ENCODE data around the gene IL1RAP. TPM values are rescaled to one million over a fixed set of nuclear protein-coding genes. Genes with fewer than 3 reads are reported as not detected.

The IL1RAP gene
- total and polyA plus RNA-seq, 2 donors (not counting 3 experiments of a cell fraction or from before 2014, with no cell fraction given), result 4.3 to 9.2 TPM

DNA sequence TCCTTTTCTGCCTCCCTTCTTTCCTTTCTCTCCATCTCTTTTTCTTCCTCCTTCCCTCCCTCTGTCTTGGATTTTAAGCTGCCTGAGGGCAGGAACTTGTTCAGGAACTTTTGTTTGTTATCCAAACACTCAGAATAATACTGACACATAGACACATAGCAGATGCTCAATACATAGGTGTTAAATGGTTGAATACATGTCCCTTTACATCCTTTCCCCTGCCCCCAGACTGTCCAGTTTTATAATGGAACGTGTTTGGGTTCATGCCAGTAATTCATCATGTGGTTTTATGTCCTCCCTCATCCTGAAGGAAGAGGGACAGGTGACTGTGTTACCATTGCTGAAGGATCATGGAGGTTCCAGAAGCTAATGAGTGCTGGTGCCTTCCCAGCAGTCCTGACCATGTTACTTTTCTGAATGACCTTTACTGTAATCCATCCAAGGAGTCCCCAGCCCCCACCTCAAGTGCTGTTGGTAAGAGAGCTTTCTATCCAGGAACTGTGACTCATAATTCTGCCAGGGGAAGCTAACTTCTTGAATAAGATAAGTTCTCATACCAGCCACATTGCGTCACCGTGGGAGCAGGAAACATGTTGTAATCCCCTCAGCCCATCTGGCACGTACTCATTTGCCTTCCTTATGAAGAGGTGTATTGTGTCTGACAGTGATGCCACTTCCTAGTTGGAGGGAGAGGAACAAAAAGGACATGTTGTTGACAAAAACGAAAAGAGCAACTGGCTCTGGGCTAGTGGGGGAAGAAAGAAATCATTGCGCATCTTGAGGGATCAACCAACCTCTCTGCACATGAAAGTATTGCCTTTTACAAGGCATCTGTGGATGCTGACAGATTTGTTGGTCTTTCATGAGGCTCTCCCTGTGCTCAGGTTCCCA lies 52.4 kb downstream of the IL1RAP start:
- peak; percentile 95 for FAIRE-seq

DNA sequence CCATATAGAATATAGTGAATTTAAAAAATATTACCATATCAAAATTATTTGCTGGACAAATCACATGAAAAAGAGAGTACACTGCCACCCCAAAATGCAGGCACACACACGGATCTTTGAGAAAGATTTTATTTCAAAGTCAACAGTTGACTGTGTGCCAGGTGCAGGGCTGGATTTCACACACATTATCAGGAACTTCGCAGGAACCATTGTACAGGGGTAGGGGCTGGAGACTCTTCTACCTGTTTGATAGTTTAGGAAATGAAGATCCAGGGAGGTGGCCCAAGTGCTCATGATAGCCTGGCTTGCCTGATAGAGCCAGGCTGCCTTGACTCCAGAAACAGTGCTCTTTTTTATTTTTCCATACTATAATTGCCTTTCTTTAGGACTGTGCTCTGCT lies 54.2 kb downstream of the IL1RAP start:
- Histone ChIP-seq H3K9me1 (replicated peaks; ENCODE audit: control insufficient read depth, extremely low read depth, insufficient read depth, low read length) (no peaks in the 10 kb centered on the region), H3K9ac (replicated peaks; ENCODE audit: extremely low read depth, insufficient read depth, low read length) (no peak overlapping the region), H3K4me2 (ENCODE audit: insufficient read depth, low read length) (no peak overlapping the region), H2AFZ (ENCODE audit: low read depth, low read length) (no peak overlapping the region), H3K9me3 (replicated peaks; ENCODE audit: control insufficient read depth, insufficient read depth, low read length) (no peaks in the 10 kb centered on the region), H3K79me2 (ENCODE audit: control insufficient read depth, insufficient read depth, low read length) (no peaks in the 10 kb centered on the region), H4K20me1 (replicated peaks; ENCODE audit: control insufficient read depth, extremely low read depth, insufficient read depth, low read length) (no peaks in the 10 kb centered on the region), H3K4me1 (ENCODE audit: control insufficient read depth, extremely low read depth, insufficient read depth, low read length) (peaks cover 15% of the 10 kb centered on the region), H3K36me3 (ENCODE audit: control insufficient read depth in 2 of 2, extremely low read depth in 1 of 2, insufficient read depth in 2 of 2, low read length in 2 of 2) (no peaks in the 10 kb centered on the region), H3K27ac (ENCODE audit: insufficient read depth, low read depth, low read length) (no peak overlapping the region), H3K4me3 (replicated peaks in 1 of 3; ENCODE audit: insufficient read depth in 1 of 3, low read depth in 1 of 3, low read length in 3 of 3) (no peak overlapping the region), H3K27me3 (ENCODE audit: control insufficient read depth in 2 of 2, insufficient read depth in 2 of 2, low read length in 2 of 2) (no peaks in the 10 kb centered on the region)
- POLR2A ChIA-PET, result no interaction called here
- no peak for DNase-seq (ENCODE audit: low read depth, low spot score)
- no TSS peak for BruUV-seq (replicated peaks)
- TF ChIP-seq GATA2 (IDR thresholded peaks at IDR 0.05; ENCODE audit: insufficient read depth, insufficient read length, low read depth, low read length) (no peak), FOS (IDR thresholded peaks at IDR 0.05; ENCODE audit: borderline replicate concordance, insufficient read depth, low read length) (no peak), JUN (IDR thresholded peaks at IDR 0.05; ENCODE audit: borderline replicate concordance, insufficient read depth, insufficient read length, low read depth) (no peak), POLR2AphosphoS5 (IDR thresholded peaks at IDR 0.05; ENCODE audit: insufficient read depth, low read depth, low read length) (no peak), MYC (IDR thresholded peaks at IDR 0.05; ENCODE audit: low read depth, low read length) (no peak), POLR2A (IDR thresholded peaks at IDR 0.05; ENCODE audit: low read depth, low read length) (no peak), EZH2 (IDR thresholded peaks at IDR 0.05; ENCODE audit: borderline replicate concordance, low read depth, low read length, severe bottlenecking) (no peak)
- TF ChIP-seq, protein P1, sequence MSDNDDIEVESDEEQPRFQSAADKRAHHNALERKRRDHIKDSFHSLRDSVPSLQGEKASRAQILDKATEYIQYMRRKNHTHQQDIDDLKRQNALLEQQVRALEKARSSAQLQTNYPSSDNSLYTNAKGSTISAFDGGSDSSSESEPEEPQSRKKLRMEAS (IDR thresholded peaks at IDR 0.05; ENCODE audit: insufficient read depth, insufficient read length), result no peak
- TF ChIP-seq, protein P2, sequence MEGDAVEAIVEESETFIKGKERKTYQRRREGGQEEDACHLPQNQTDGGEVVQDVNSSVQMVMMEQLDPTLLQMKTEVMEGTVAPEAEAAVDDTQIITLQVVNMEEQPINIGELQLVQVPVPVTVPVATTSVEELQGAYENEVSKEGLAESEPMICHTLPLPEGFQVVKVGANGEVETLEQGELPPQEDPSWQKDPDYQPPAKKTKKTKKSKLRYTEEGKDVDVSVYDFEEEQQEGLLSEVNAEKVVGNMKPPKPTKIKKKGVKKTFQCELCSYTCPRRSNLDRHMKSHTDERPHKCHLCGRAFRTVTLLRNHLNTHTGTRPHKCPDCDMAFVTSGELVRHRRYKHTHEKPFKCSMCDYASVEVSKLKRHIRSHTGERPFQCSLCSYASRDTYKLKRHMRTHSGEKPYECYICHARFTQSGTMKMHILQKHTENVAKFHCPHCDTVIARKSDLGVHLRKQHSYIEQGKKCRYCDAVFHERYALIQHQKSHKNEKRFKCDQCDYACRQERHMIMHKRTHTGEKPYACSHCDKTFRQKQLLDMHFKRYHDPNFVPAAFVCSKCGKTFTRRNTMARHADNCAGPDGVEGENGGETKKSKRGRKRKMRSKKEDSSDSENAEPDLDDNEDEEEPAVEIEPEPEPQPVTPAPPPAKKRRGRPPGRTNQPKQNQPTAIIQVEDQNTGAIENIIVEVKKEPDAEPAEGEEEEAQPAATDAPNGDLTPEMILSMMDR (IDR thresholded peaks at IDR 0.05; ENCODE audit: extremely low read depth in 1 of 2, insufficient read depth in 1 of 2, low read depth in 1 of 2, low read length in 2 of 2), result no peak
- CTCF ChIA-PET, result interaction anchor here (1.3 kb wide), 1 partner anchor 13 kb away, joined by 3 read pairs; no protein-coding TSS in a partner anchor
- dilution Hi-C loops (cut with MboI; ENCODE audit: extremely low pct_ligation_motif_present, low sequenced_read_pairs) (no loop called here), intact Hi-C loops (cut with micrococcal nuclease) (loop anchor here (5.0 to 10.0 kb wide), 4 partner anchors 543 to 1686 kb away; no protein-coding TSS in a partner anchor)
- FAIRE-seq, result no peak

More for the DNA sequence above, 52.4 kb downstream of the IL1RAP start:
- TF ChIP-seq POLR2AphosphoS5 (IDR thresholded peaks at IDR 0.05; ENCODE audit: insufficient read depth, low read depth, low read length), result peak; percentile 89
- TF ChIP-seq FOS (IDR thresholded peaks at IDR 0.05; ENCODE audit: borderline replicate concordance, insufficient read depth, low read length), result peak; percentile 100
- TF ChIP-seq MYC (IDR thresholded peaks at IDR 0.05; ENCODE audit: low read depth, low read length), result no peak
- peak; percentile 94 for TF ChIP-seq GATA2 (IDR thresholded peaks at IDR 0.05; ENCODE audit: insufficient read depth, insufficient read length, low read depth, low read length)
- TF ChIP-seq JUN (IDR thresholded peaks at IDR 0.05; ENCODE audit: borderline replicate concordance, insufficient read depth, insufficient read length, low read depth), result peak; percentile 100
- TF ChIP-seq, protein P1 (IDR thresholded peaks at IDR 0.05; ENCODE audit: insufficient read depth, insufficient read length), result no peak
- peaks cover 15% of the 10 kb centered on the region for H3K4me1 ChIP-seq (ENCODE audit: control insufficient read depth, extremely low read depth, insufficient read depth, low read length)
- H3K27ac ChIP-seq (ENCODE audit: insufficient read depth, low read depth, low read length), result peak overlapping the region; percentile 97
- no peaks in the 10 kb centered on the region for H3K9me3 ChIP-seq (replicated peaks; ENCODE audit: control insufficient read depth, insufficient read depth, low read length)
- no peaks in the 10 kb centered on the region for H3K9me1 ChIP-seq (replicated peaks; ENCODE audit: control insufficient read depth, extremely low read depth, insufficient read depth, low read length)
- dilution Hi-C loops (cut with MboI; ENCODE audit: extremely low pct_ligation_motif_present, low sequenced_read_pairs) (no loop called here), intact Hi-C loops (cut with micrococcal nuclease) (loop anchor here (1.0 to 10.0 kb wide), 9 partner anchors 18 to 1684 kb away; no protein-coding TSS in a partner anchor)
- peak overlapping the region; percentile 69 for H3K9ac ChIP-seq (replicated peaks; ENCODE audit: extremely low read depth, insufficient read depth, low read length)
- no peaks in the 10 kb centered on the region for H4K20me1 ChIP-seq (replicated peaks; ENCODE audit: control insufficient read depth, extremely low read depth, insufficient read depth, low read length)
- no peaks in the 10 kb centered on the region for H3K27me3 ChIP-seq (ENCODE audit: control insufficient read depth in 2 of 2, insufficient read depth in 2 of 2, low read length in 2 of 2)
- CTCF ChIA-PET, result interaction anchor here (0.6 to 2.0 kb wide), 7 partner anchors 9 to 131 kb away, joined by 3 to 9 read pairs (median 6); partner anchors contain the start of gene IL1RAP
- H3K4me2 ChIP-seq (ENCODE audit: insufficient read depth, low read length), result peak overlapping the region; percentile 49
- no peak overlapping the region for H3K4me3 ChIP-seq (replicated peaks in 1 of 3; ENCODE audit: insufficient read depth in 1 of 3, low read depth in 1 of 3, low read length in 3 of 3)
- DNase-seq (ENCODE audit: low read depth, low spot score), result peak; percentile 99
- POLR2A ChIA-PET, result no interaction called here
- BruUV-seq (replicated peaks), result TSS peak; percentile 92
- peak overlapping the region; percentile 60 for H2AFZ ChIP-seq (ENCODE audit: low read depth, low read length)
- no peaks in the 10 kb centered on the region for H3K36me3 ChIP-seq (ENCODE audit: control insufficient read depth in 2 of 2, extremely low read depth in 1 of 2, insufficient read depth in 2 of 2, low read length in 2 of 2)
- no peaks in the 10 kb centered on the region for H3K79me2 ChIP-seq (ENCODE audit: control insufficient read depth, insufficient read depth, low read length)

All from endothelial cell of umbilical vein (primary cell).